T-helper 22 cell (primary cell): ENCODE results near the gene DUOXA1.
"Not testable (repeated sequence)": the region's sequence is repeated elsewhere in the genome, so short reads cannot be mapped to it uniquely, and the experiment has no call there.

Source experiments
- DNase-seq: peaks from one replicate; pipeline ENCODE4 v3.0.0-alpha.2; 2020; ENCODE audit warnings: low read depth

The DUOXA1 gene

GRCh38 chr15:45112591-45113379, 16.9 kb downstream of the DUOXA1 start:
- DNase-seq = no peak

GRCh38 chr15:45112143-45112590, 17.5 kb downstream of the DUOXA1 start:
- no peak for DNase-seq

GRCh38 chr15:45111390-45112142, 18.1 kb downstream of the DUOXA1 start:
- DNase-seq = no peak

GRCh38 chr15:45110256-45110820, 19.3 kb downstream of the DUOXA1 start:
- DNase-seq = no peak

GRCh38 chr15:45107941-45108630, 21.6 kb downstream of the DUOXA1 start:
- DNase-seq = no peak

- DNase-seq = no peak
Observed at GRCh38 chr15:45106002-45106790, 23.5 kb downstream of the DUOXA1 start.

GRCh38 chr15:45105586-45105985, 24.1 kb downstream of the DUOXA1 start:
- no peak for DNase-seq

- DNase-seq = not testable (repeated sequence)
Observed at GRCh38 chr15:45104170-45104569, 25.5 kb downstream of the DUOXA1 start.

GRCh38 chr15:45102226-45102625, 27.5 kb downstream of the DUOXA1 start:
- no peak for DNase-seq

- no peak for DNase-seq
Observed at GRCh38 chr15:45101749-45102148, 27.9 kb downstream of the DUOXA1 start.

GRCh38 chr15:45100884-45101625, 28.6 kb downstream of the DUOXA1 start:
- DNase-seq = no peak

GRCh38 chr15:45099549-45100165, 30.0 kb downstream of the DUOXA1 start:
- DNase-seq = no peak

- no peak for DNase-seq
Observed at GRCh38 chr15:45097466-45097865, 32.2 kb downstream of the DUOXA1 start.

GRCh38 chr15:45095661-45096060, 34.0 kb downstream of the DUOXA1 start:
- DNase-seq = no peak

- DNase-seq = no peak
Observed at GRCh38 chr15:45094358-45094730, 35.3 kb downstream of the DUOXA1 start.

GRCh38 chr15:45093622-45094357, 35.9 kb downstream of the DUOXA1 start:
- no peak for DNase-seq

GRCh38 chr15:45093013-45093412, 36.7 kb downstream of the DUOXA1 start:
- DNase-seq = no peak

GRCh38 chr15:45091576-45091975, 38.1 kb downstream of the DUOXA1 start:
- DNase-seq = no peak

GRCh38 chr15:45091161-45091560, 38.5 kb downstream of the DUOXA1 start:
- DNase-seq = no peak
